Measurements from ENCODE around the gene NAB1. TPM values are rescaled to one million over a fixed set of nuclear protein-coding genes. Genes with fewer than 3 reads are reported as not detected.

The NAB1 gene
- polyA plus RNA-seq, 1 donor from 2014 or later = 49.8 TPM

- Histone ChIP-seq H4K20me1 (ENCODE audit: insufficient read depth) (no peaks in the 10 kb centered on the region), H3K79me2 (replicated peaks; ENCODE audit: insufficient read depth, low read length) (no peaks in the 10 kb centered on the region), H3F3A (ENCODE audit: insufficient read depth, low read length, poor library complexity, severe bottlenecking) (no peaks in the 10 kb centered on the region), H3K36me3 (ENCODE audit: insufficient read depth, low read length) (no peaks in the 10 kb centered on the region), H3K9ac (ENCODE audit: low read length) (no peak overlapping the region), H3K27me3 (ENCODE audit: insufficient read depth, low read depth, low read length) (no peaks in the 10 kb centered on the region), H3K9me3 (ENCODE audit: low read length) (no peaks in the 10 kb centered on the region), H3K4me3 (ENCODE audit: low read length) (no peak overlapping the region), H2AFZ (ENCODE audit: low read depth, low read length) (no peak overlapping the region), H3K9me2 (ENCODE audit: insufficient read depth, low read length) (no peaks in the 10 kb centered on the region), H3K27ac (ENCODE audit: low read length) (no peak overlapping the region), H3K4me2 (ENCODE audit: low read length) (no peak overlapping the region)
- TF ChIP-seq EZH2 (IDR thresholded peaks at IDR 0.05; ENCODE audit: borderline replicate concordance, insufficient read depth, low read length, poor library complexity, severe bottlenecking) (no peak), SMC3 (conservative IDR thresholded peaks at IDR 0.05; ENCODE audit: poor library complexity) (no peak), REST (IDR thresholded peaks at IDR 0.05; ENCODE audit: borderline replicate concordance) (no peak)
Measured at GRCh38 chr2:190722061-190722759, 73.3 kb downstream of the NAB1 start.

DNA sequence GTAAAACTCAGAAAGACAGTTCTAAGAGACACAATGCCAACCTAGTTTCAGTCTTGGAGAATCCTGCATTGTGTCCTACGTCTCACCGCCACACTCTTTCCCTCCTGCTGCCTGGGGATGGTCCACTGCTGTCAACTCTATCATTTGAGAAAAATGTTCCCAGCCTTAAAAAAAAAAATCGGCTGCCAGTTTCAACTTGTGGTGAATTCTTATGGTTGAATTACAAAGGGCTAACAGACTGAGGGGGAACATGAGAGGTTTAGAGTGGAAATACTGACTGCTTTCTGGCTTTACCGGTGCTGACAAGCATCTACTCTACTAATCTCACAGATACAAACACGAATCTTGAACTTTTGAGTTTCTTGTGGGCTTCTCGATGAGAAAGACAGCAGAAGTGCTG, 74.0 kb downstream of the NAB1 start:
- no peaks in the 10 kb centered on the region for H3K9me3 ChIP-seq (ENCODE audit: low read length)

More for the DNA sequence above, 74.0 kb downstream of the NAB1 start:
- H3K27me3 ChIP-seq (ENCODE audit: insufficient read depth, low read depth, low read length) = no peaks in the 10 kb centered on the region
- no peak for TF ChIP-seq REST (IDR thresholded peaks at IDR 0.05; ENCODE audit: borderline replicate concordance)
- TF ChIP-seq EP300 (conservative IDR thresholded peaks at IDR 0.05; ENCODE audit: poor library complexity, severe bottlenecking) = no peak
- TF ChIP-seq EZH2 (IDR thresholded peaks at IDR 0.05; ENCODE audit: borderline replicate concordance, insufficient read depth, low read length, poor library complexity, severe bottlenecking) = no peak
- TF ChIP-seq, protein P1, sequence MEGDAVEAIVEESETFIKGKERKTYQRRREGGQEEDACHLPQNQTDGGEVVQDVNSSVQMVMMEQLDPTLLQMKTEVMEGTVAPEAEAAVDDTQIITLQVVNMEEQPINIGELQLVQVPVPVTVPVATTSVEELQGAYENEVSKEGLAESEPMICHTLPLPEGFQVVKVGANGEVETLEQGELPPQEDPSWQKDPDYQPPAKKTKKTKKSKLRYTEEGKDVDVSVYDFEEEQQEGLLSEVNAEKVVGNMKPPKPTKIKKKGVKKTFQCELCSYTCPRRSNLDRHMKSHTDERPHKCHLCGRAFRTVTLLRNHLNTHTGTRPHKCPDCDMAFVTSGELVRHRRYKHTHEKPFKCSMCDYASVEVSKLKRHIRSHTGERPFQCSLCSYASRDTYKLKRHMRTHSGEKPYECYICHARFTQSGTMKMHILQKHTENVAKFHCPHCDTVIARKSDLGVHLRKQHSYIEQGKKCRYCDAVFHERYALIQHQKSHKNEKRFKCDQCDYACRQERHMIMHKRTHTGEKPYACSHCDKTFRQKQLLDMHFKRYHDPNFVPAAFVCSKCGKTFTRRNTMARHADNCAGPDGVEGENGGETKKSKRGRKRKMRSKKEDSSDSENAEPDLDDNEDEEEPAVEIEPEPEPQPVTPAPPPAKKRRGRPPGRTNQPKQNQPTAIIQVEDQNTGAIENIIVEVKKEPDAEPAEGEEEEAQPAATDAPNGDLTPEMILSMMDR (IDR thresholded peaks at IDR 0.05; ENCODE audit: poor library complexity, severe bottlenecking) = no peak
- no peak for TF ChIP-seq TAF1 (IDR thresholded peaks at IDR 0.05; ENCODE audit: low read depth)
- TF ChIP-seq SMC3 (conservative IDR thresholded peaks at IDR 0.05; ENCODE audit: poor library complexity) = no peak
- TF ChIP-seq RAD21 (conservative IDR thresholded peaks at IDR 0.05) = no peak
- TF ChIP-seq POLR2AphosphoS5 (IDR thresholded peaks at IDR 0.05) = no peak
- TF ChIP-seq MXI1 (conservative IDR thresholded peaks at IDR 0.05; ENCODE audit: poor library complexity, severe bottlenecking) = no peak
- H3K27ac ChIP-seq (ENCODE audit: low read length) = no peak overlapping the region
- H3F3A ChIP-seq (ENCODE audit: insufficient read depth, low read length, poor library complexity, severe bottlenecking) = no peaks in the 10 kb centered on the region
- H3K79me2 ChIP-seq (replicated peaks; ENCODE audit: insufficient read depth, low read length) = no peaks in the 10 kb centered on the region
- no peaks in the 10 kb centered on the region for H3K36me3 ChIP-seq (ENCODE audit: insufficient read depth, low read length)
- H3K9ac ChIP-seq (ENCODE audit: low read length) = no peak overlapping the region
- H3K9me2 ChIP-seq (ENCODE audit: insufficient read depth, low read length) = no peaks in the 10 kb centered on the region
- H3K4me2 ChIP-seq (ENCODE audit: low read length) = no peak overlapping the region
- H2AFZ ChIP-seq (ENCODE audit: low read depth, low read length) = no peak overlapping the region
- no peaks in the 10 kb centered on the region for H4K20me1 ChIP-seq (ENCODE audit: insufficient read depth)
- H3K4me3 ChIP-seq (ENCODE audit: low read length) = no peak overlapping the region
